GM19193 (cell line): ENCODE data around the gene PACS2.

Experiments
- POLR2A ChIP-seq: IDR thresholded peaks from 4 replicates; pipeline ENCODE4 v1.6.1; 2011; ENCODE audit not compliant: insufficient read depth, insufficient read length; ENCODE audit errors: extremely low read depth

The PACS2 gene

DNA sequence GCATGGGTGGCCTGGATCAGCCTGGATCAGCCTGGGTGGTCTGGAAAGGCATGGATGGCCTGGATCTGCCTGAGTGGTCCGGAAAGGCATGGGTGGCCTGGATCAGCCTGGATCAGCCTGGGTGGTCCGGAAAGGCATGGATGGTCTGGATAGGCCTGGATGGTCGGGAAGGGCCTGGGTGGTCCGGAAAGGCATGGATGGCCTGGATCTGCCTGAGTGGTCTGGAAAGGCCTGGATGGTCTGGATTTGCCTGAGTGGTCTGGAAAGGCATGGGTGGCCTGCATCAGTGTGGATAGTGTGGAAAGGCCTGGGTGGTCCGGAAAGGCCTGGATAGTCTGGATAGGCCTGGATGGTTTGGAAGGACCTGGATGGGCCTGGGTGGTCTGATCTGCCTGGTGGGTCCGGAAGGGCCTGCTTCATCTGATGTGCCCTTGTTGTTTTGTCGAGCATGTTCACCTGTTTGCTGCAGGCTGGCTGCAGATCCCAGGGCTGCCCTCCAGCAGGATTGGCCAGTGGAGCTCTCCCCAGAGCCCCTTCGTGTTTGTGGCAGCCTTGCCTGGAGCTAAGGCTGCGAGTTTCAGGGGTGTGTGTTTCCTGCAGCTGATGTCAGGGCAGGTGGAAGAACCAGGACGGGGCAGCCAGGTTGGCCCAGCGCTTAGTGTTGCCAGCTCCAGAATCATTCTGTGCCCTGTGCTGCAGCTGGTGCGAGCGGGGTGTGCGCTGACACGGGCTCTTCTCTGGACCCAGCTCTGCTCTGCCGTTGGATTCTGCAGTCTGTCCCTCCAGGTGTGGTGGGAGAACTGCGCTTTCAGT lies 64.5 kb downstream of the PACS2 start:
- no peak for TF ChIP-seq POLR2A

DNA sequence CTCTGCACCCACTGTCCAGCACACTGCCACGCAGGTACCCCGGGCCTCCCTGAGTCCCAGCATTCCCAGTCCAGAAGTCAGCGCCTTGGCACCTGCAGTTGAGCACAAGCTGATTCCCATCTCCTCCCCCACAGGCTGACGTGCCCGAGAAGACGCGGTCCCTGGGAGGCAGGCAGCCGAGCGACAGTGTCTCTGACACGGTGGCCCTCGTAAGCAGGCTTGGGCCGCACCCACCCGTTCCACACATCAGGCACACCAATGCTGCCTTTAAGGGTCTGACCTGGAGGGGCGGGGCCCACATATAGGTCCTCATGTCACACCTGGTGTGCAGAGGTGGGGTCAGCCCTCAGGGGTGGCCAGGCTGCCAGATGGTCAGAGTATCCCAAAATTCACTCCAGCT lies 65.4 kb downstream of the PACS2 start:
- TF ChIP-seq POLR2A: no peak

DNA sequence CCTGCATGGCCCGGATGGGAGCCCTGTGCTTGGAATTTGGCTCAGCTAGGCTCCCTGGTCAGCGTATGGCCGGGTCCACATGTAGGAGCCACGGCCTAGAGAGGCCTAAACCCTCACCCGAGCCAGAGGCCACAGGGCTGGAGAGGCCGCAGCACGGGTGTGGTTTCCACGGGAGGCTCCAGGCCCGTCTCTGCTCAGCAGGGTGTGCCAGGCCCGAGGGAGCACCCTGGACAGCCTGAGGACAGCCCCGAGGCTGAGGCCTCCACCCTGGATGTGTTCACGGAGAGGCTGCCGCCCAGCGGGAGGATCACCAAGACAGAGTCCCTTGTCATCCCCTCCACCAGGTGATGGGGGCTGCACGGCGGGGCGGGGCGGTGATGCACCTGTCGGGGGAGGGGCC lies 66.2 kb downstream of the PACS2 start:
- TF ChIP-seq POLR2A: no peak

DNA sequence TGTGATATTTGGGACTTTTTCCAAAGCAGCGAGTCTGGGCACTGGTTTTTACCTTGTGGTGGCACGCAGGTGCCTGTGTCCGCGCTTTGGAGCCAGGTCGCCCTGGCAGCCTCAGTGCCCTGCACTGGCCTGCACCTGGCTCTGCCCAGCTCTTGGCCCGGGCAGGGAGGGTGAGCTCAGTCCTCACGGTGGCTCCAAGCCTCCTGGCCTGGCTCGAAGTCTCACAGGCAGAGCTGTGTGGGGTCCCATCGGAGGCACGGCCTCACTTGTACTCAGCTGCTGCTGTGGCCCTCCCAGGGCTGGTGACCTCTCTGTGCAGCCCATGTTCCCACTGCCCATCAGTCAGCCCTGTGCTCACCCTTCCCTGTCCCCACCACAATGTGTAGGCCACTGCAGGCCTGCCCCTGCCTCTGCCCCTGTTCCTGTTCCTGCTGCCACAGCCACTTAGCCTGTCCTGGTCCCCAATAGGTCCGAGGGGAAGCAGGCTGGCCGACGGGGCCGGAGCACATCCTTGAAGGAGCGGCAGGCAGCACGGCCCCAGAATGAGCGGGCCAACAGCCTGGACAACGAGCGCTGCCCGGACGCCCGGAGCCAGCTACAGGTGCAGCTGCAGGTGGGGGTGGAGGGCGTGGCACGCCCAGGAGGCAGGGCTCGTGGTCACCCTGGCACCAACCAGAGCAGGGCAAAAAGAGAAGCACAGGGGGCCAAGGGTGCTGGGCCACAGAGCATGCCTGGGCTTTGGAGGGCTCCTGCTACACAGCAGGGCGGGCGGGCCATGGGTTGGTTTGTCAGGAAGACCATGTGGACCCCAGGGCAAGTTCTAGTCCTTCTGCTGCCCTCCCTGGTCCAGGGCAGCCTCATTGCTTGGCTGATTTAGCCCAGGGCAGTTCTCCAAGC lies 67.1 kb downstream of the PACS2 start:
- TF ChIP-seq POLR2A: no peak

DNA sequence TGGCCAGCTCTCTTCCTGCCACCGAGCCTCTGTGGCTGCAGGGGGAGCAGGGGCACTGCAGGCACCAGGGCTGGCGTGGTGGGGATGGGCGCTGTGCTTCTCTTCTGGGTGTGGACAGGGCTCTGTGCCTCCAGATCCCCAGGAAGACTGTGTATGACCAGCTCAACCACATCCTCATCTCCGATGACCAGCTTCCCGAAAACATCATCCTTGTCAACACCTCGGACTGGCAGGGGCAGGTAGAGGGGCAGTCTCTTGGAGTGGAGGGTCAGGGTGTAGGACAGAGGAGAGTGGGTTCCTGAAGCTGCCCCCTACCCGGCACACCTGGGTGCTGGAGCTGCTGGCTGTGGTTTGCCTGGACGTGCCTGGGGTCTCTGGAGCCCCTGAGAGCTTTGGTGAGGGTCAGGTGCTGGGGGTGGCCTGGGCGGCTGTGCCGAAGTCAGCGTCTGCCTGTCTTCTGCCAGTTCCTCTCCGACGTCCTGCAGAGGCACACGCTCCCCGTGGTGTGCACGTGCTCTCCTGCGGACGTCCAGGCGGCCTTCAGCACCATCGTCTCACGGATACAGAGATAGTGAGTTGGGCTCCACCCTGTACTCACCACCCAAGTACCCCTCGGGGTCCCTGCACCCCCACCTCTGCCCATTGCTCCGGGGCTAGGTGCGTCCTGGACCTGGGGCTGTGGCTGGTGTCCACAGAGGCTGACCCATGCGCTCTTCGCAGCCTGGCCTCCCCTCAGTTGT lies 68.0 kb downstream of the PACS2 start:
- no peak for TF ChIP-seq POLR2A

DNA sequence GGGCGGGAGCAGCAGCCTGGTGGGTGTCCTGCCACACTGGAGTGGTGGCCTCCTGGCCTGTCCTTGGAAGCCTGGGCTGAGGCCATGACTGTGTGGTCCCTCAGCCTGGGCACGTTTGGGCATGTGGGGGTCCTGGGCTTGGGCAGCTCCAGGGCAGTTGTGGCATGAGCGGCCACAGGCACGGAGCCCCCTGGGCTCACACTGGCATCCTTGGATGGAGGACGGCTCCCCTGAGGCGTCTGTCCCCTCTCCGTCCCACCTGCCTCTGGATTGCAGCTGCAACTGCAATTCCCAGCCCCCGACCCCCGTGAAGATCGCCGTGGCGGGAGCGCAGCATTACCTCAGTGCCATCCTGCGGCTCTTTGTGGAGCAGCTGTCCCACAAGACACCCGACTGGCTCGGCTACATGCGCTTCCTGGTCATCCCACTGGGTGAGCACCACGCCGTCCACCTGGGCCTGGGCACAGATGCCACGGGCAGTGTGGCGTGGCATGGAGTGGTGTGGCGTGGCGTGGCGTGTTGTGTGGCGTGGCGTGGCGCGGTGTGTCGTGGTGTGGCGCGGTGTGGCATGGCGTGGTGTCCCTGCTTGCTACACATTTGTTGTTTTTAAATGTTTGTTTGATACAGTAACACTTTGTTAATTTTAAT lies 68.7 kb downstream of the PACS2 start:
- TF ChIP-seq POLR2A: no peak

DNA sequence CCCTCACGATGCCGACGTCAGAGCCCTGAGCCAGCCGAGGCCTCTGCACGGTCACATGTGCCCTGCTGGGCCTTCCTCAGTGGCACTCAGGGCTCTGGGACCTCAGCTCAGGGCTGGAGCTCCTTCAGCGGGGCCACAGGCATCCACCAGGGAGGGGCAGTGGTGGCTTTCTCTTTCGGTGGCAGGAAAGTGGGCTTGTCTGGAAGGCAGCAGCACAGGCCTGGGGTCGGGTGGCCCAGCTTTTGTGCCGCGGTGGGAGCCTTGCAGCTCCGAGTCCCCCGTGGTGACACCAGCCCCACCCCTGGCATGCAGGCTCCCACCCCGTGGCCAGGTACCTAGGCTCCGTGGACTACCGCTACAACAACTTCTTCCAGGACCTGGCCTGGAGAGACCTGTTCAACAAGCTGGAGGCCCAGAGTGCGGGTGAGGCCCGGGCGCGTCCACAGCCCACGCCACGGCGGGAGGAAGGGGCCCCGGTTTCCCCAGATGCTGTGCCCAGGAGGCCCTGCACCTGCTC lies 69.6 kb downstream of the PACS2 start:
- no peak for TF ChIP-seq POLR2A

DNA sequence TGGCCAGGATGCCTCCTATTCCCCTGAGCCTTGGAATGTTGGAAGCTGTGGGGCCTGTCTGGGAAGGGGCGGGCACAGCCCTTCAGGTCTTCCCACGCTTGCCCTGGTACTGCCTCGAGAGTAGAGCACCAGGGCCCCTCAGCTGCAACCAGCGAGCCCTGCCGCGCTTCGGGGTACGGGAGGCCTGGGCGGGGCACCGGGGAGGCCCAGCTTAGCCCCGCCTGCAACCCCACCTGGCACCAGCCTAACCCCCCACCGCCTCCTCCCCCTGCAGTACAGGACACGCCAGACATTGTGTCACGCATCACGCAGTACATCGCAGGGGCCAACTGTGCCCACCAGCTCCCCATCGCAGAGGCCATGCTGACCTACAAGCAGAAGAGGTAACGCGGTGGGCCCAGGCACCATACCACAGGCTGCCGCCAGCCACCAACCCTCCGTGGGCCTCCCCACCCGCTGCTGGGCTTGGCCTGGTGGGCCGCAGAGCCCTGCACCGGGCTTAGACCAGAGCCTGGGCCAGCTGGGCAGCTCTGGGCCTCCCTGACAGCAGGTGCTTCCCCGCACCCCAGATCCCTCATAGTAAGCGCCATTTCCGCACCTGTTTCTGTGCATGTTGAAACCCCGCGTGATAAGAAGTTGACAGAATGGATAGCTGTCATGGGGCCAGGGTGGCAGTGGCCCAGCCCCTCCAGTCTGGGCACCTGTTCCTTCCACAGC lies 70.2 kb downstream of the PACS2 start:
- no peak for TF ChIP-seq POLR2A

DNA sequence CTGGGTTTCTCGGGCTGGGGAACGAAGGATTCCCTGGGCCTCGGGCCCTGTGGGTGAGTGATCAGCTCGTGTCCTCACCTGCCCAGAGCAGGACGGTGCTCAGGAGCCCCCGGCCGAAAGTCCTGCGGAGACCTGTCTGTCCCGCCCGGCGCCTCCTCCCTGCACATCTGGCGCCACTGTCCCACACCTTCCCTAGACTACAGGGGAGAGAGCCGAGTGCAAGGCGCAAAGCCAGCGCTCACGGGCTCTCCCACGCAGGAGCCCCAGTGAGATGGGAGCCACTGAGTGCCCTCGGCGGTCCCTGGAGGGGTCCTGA lies 70.7 kb downstream of the PACS2 start:
- no peak for TF ChIP-seq POLR2A

DNA sequence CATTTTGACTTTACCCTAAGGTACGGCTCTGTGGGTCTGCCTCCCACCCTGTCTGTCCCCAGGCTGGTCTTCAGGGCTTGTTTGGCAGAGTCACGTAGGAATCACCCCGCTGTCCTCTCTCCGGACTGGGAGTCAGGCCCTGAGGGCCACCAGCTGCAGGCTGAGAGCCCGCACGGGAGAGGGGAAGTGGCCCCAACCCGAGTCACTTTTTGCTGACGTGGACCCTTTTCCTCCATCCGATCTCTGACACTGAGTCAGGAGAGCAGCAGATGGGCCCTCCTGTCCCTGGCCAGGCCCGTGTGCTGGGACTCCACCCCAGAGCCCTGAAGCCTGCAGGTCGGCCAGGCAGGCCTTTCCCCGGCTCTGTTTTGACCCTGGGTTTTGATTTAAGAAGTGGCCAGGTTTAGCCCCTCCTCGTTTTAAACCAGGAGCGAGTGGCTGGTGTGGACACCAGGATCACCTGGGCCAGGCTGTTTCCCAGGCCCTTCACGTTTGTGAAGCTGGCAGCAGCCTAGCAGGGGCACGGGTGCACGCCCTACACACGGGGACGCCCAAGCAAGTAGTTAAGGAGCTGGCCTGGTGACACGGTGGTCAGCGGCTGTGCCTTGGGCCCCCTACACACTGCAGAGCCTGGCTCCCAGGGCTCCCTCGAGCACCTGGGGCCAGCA lies 71.3 kb downstream of the PACS2 start:
- no peak for TF ChIP-seq POLR2A

DNA sequence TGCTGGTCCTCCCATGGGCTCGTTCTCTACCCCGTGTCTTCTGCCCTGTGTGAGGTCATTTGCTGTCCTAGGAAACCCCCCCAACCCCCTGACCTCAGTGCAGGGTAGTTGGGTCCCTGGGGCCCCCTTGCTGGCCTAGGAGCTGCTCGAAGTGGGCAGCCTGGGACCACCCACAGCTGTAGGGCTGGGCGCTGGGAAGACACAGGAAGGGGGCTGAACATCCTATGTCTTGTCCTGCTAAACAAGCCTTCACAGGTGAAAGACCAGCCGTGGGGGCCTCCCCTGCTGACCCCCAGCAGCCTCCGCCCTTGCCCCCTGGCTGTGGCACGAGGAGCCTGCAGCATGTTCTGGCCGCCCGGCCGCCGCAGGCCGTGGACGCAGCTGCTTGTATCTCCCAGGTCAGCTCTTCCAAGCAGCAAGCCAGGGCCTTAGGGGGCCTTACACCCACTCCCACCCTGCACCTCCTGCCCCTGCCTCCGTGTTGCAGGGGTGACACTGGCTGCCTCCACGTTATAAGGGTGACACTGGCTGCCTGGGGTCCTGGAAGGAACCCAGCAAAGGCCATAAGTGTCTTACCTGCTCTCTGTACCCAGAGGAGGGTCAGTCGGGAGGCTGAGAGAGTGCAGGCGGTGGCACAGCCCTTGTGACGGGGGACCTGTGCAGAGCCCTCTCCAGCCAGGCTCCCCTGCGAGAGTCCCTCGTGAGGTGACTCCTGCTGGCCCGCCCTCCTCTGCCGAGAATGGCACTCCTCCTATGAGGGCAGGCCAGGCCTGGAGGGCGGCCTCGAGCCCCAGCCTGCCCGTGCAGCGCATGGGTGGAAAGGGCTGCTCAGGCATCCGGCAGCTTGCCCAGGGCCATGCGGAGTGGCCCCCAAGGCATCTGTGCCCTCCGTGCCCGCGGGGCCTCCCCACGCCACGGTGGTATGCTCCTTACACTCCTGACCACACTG lies 72.3 kb downstream of the PACS2 start:
- TF ChIP-seq POLR2A: no peak

DNA sequence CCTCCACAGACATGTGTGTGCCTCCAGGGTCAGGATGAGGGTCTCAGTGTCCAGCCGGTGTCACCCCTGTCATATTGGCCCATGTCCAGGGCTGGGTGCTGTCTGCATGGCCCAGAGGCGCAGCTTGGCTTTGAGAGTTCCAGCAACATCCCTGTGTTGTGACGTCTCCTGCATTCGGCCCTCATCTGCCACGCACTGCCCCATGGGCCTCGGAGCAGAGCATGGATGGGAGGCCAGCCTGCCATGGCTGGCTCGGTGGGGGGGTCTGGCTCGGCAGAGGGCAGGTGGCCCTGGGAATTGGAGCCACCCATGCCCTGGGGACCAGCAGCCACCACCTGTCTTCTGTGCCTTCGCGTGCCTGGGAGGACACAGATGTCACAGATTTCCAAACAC lies 73.0 kb downstream of the PACS2 start:
- no peak for TF ChIP-seq POLR2A
